Parathyroid adenoma (tissue), 2 donors: ENCODE results near the gene WDR13.

Experiments
- H2AFZ ChIP-seq: fragments of 300-600 bp; sonication (generic); one replicate; pipeline ENCODE4 v1.7.0; 2017; ENCODE audit warnings: antibody characterized with exemption, mild to moderate bottlenecking
- H3K27ac ChIP-seq: fragments of 300-600 bp; sonication (generic); one replicate; pipeline ENCODE4 v1.7.0; 2017
- H3K27me3 ChIP-seq: fragments of 300-600 bp; sonication (generic); one replicate; pipeline ENCODE4 v1.7.0; 2017; ENCODE audit warnings: low read length; ENCODE audit not compliant: control insufficient read depth, insufficient read depth
- H3K36me3 ChIP-seq: fragments of 300-600 bp; sonication (generic); one replicate; pipeline ENCODE4 v1.7.0; 2017; ENCODE audit warnings: low read length; ENCODE audit not compliant: control insufficient read depth, insufficient read depth
- H3K4me1 ChIP-seq: fragments of 300-600 bp; sonication (generic); one replicate; pipeline ENCODE4 v1.7.0; 2017; ENCODE audit warnings: control low read depth
- H3K4me2 ChIP-seq: fragments of 300-600 bp; sonication (generic); one replicate; pipeline ENCODE4 v1.7.0; 2017; ENCODE audit warnings: low read length
- H3K4me3 ChIP-seq: fragments of 300-600 bp; sonication (generic); one replicate; pipeline ENCODE4 v1.7.0; 2017; ENCODE audit warnings: low read depth, low read length
- H3K79me2 ChIP-seq: fragments of 300-600 bp; sonication (generic); one replicate; pipeline ENCODE4 v1.7.0; 2017; ENCODE audit warnings: control low read depth
- H3K9ac ChIP-seq: fragments of 300-600 bp; sonication (generic); one replicate; pipeline ENCODE4 v1.7.0; 2017; ENCODE audit warnings: mild to moderate bottlenecking
- H3K9me3 ChIP-seq: fragments of 300-600 bp; sonication (generic); one replicate; pipeline ENCODE4 v1.7.0; 2017; ENCODE audit warnings: low read length; ENCODE audit not compliant: control insufficient read depth
- TF ChIP-seq, protein P1 (sequence below): fragments of 300-600 bp; sonication (generic); IDR thresholded peaks from one replicate; pipeline ENCODE4 v1.7.0; 2017; ENCODE audit warnings: antibody characterized with exemption, mild to moderate bottlenecking
- donor health status: primary hyperparathyroidism.

WDR13 gene

DNA sequence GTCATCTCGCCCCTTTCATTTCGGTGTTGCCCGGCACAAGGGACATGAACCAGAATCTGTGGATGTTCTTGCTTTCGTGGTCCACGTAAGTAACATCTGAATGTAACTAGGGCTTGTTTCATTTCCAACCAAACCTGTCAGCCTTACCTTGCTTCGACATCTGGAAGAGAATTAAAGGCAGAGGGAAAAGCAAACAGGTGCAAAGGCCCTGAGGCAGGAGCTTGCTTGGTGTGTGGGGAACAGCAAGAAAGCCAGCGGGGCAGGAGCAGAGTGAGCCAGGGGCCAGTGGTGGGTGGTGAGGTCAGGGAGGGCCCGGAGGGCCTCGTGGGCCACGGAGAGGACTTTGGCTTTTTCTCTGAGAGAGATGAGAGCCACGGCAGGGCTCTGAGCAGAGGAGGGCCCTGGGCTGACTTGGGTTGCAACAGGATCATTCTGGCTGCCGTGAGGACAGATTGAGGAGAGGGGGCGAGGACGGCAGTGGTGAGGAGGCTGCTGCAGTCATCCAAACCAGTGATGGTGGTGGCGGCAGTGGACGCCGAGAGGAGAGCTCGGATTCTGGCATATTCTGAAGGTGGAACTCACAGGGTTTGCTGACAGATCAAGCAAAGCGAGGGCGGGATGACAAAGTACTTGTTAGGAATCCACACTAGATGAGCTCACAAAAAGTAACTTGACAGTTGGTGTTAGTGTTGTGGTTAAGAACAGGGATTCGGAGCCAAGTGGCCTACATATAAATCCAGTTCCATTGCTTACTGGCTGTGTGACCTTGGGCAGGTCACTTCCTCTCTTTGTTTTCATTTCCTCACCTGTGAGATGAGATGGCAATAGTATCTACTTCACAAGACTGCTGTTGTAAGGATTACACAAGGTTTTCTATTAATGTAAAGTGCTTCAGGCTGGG is 6.8 kb upstream of the WDR13 start:
- Histone ChIP-seq H3K9ac (no peak overlapping the region), H3K4me3 (no peak overlapping the region), H3K79me2 (no peaks in the 10 kb centered on the region), H3K9me3 (no peaks in the 10 kb centered on the region), H2AFZ (no peak overlapping the region), H3K4me1 (no peaks in the 10 kb centered on the region), H3K4me2 (no peak overlapping the region), H3K27ac (peak overlapping the region; percentile 42), H3K36me3 (no peaks in the 10 kb centered on the region), H3K27me3 (no peaks in the 10 kb centered on the region)
- TF ChIP-seq, protein P1, sequence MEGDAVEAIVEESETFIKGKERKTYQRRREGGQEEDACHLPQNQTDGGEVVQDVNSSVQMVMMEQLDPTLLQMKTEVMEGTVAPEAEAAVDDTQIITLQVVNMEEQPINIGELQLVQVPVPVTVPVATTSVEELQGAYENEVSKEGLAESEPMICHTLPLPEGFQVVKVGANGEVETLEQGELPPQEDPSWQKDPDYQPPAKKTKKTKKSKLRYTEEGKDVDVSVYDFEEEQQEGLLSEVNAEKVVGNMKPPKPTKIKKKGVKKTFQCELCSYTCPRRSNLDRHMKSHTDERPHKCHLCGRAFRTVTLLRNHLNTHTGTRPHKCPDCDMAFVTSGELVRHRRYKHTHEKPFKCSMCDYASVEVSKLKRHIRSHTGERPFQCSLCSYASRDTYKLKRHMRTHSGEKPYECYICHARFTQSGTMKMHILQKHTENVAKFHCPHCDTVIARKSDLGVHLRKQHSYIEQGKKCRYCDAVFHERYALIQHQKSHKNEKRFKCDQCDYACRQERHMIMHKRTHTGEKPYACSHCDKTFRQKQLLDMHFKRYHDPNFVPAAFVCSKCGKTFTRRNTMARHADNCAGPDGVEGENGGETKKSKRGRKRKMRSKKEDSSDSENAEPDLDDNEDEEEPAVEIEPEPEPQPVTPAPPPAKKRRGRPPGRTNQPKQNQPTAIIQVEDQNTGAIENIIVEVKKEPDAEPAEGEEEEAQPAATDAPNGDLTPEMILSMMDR: no peak

DNA sequence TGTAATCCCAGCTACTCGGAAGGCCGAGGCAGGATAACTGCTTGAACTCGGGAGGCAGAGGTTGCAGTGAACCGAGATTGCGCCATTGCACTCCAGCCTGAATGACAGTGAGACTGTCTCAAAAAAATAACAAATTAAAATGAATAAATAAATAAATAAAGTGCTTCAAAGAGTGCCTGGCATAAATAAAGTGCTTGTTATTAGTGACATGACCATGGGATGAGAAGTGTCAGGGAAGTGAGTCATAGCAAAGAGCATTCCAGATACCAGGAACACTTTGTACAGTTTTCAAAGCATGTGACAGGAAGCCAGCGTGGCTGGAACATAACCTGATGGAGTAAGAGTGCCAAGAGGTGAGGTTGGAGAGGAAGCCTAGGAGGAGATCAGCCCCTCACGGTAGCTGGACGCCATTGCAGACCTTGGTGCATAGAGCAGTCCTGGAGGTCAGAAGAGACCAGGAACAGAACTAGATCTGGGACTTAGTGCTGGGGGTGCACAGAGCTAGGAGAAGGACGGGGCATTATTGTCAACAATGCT is 6.0 kb upstream of the WDR13 start:
- no peaks in the 10 kb centered on the region for H3K9me3 ChIP-seq
- no peaks in the 10 kb centered on the region for H3K27me3 ChIP-seq
- no peaks in the 10 kb centered on the region for H3K4me1 ChIP-seq
- no peak overlapping the region for H3K4me3 ChIP-seq
- no peaks in the 10 kb centered on the region for H3K36me3 ChIP-seq
- peak overlapping the region; percentile 42 for H3K27ac ChIP-seq
- no peak overlapping the region for H2AFZ ChIP-seq
- TF ChIP-seq, protein P1: no peak
- no peaks in the 10 kb centered on the region for H3K79me2 ChIP-seq
- no peak overlapping the region for H3K9ac ChIP-seq
- no peak overlapping the region for H3K4me2 ChIP-seq

DNA sequence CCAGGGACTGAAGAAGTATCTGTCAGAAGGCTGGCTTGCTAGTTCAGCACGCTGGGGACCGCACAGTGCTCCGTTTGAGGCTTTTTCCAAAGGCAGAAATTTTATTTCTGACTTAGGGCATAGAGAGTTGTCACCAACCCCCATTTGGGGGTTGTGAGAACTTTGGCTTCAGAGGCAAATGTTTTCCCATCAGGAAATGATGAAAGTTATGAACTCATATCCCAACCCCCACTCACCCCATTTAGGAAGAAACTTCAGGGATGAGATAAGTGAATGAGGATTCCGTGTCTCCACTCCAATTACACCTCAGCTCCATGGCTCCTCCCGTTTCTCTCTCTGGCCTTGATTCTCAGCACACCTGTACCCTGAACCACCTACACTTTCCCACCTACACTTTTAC is 4.3 kb upstream of the WDR13 start:
- Histone ChIP-seq H3K9me3 (no peaks in the 10 kb centered on the region), H3K9ac (no peak overlapping the region), H3K27ac (no peak overlapping the region), H3K27me3 (no peaks in the 10 kb centered on the region), H3K36me3 (no peaks in the 10 kb centered on the region), H3K79me2 (no peaks in the 10 kb centered on the region), H3K4me1 (no peaks in the 10 kb centered on the region), H2AFZ (no peak overlapping the region), H3K4me2 (no peak overlapping the region), H3K4me3 (no peak overlapping the region)
- TF ChIP-seq, protein P1: no peak

DNA sequence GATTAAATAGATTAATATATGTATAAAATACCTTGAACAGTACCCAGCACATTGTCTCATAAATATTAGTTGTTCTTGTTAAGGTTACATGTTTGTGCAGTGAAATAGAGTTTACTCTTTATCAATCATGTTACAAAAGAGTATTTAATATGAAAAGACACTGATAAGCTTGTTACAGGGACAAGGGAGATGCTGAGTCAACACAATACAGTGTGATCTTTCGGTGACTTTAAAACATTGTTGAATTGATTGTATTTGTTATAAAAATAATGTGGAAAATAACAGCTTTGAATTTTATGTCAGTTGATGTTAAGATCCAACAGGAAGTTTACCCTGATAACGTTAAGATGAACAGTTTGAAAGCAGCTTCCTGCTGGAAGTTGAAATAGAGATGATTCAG is 1.4 kb upstream of the WDR13 start:
- Histone ChIP-seq H3K36me3 (no peaks in the 10 kb centered on the region), H3K79me2 (no peaks in the 10 kb centered on the region), H3K27ac (no peak overlapping the region), H2AFZ (no peak overlapping the region), H3K9me3 (no peaks in the 10 kb centered on the region), H3K4me1 (no peaks in the 10 kb centered on the region), H3K4me3 (no peak overlapping the region), H3K4me2 (no peak overlapping the region), H3K9ac (no peak overlapping the region), H3K27me3 (no peaks in the 10 kb centered on the region)
- TF ChIP-seq, protein P1: no peak
